HL-60 (cell line): ENCODE results near the gene PLAU.
A peak's percentile ranks its signal among the peaks of the same experiment; 100 is the strongest.

Source experiments
- DNase-seq, 2 experiments: peaks; one replicate each; pipeline ENCODE4 v3.0.0-alpha.2; 2010 to 2020; ENCODE audit warnings: low read depth in 1 of 2, low spot score in 1 of 2
- H3K27ac ChIP-seq: fragments of 250-450 bp; sonication (Bioruptor Pico); replicated peaks from 2 replicates; pipeline ENCODE4 v1.5.1; 2020; ENCODE audit warnings: mild to moderate bottlenecking, moderate library complexity
- H3K27me3 ChIP-seq: fragments of 250-450 bp; sonication (Bioruptor Pico); 2 replicates; pipeline ENCODE4 v1.5.1; 2021; ENCODE audit warnings: mild to moderate bottlenecking, moderate library complexity; ENCODE audit not compliant: insufficient read depth, poor library complexity, severe bottlenecking
- H3K4me3 ChIP-seq: replicated peaks from 2 replicates; pipeline ENCODE4 v1.5.1; 2011; ENCODE audit warnings: mild to moderate bottlenecking, control low read depth, low read length; ENCODE audit not compliant: insufficient read depth
- GABPA ChIP-seq: IDR thresholded peaks from 2 replicates; pipeline ENCODE4 v1.6.1; 2012; ENCODE audit warnings: low read depth
- POLR2AphosphoS5 ChIP-seq: IDR thresholded peaks from 2 replicates; pipeline ENCODE4 v1.6.1; 2012; ENCODE audit warnings: low read depth
- REST ChIP-seq: IDR thresholded peaks from 2 replicates; pipeline ENCODE4 v1.6.1; 2012; ENCODE audit warnings: low read depth; ENCODE audit not compliant: insufficient replicate concordance
- SPI1 ChIP-seq: IDR thresholded peaks from 2 replicates; pipeline ENCODE4 v1.6.1; 2012; ENCODE audit warnings: low read depth, mild to moderate bottlenecking, borderline replicate concordance
- TF ChIP-seq, protein P1 (sequence below): IDR thresholded peaks from one replicate; pipeline ENCODE4 v1.5.1; 2011; ENCODE audit warnings: low read length, control low read depth, inconsistent platforms; ENCODE audit not compliant: insufficient read depth

PLAU gene

DNA sequence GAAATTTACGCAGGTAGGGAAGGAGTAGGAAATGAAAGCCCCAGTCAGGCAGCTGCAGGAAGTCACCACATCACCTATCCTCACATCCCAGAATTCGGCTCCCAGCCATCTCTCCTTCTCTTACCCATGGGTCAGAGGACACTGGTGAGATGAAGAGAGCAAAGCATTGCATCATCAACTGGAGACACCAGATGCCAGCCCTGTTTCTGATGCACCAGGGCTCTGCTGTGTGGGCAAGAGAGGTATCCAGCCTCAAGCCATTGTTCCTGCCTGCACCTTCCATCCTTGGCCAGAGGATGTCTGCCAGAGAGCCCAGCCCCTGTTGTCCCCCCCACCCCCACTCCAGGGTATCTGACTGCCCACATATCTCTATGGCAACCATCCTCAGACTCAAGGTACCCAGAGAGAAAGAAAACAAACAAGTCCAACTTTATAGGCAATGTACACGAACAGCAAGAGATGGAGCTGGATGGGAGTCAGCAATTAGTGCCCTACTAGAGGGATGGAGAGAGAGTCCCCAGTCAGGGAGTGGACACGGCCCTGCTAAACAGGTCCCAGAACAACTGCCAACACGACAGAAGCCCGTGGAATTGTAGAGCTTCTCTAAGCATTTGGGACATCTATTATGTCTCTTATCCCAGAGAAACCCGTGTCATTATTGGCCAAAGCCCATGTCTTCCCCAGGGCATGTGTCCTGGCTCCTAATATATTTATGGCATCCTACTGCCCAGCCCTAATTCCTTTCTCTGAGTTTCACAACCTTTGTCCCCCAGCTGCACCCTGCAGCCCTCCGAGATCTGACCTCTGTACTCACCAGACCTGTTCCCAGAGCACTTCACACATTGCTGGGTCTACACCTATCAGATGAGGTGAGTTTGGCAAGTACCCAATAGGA is 39.4 kb upstream of the PLAU start:
- Histone ChIP-seq H3K27ac (no peak overlapping the region), H3K4me3 (no peak overlapping the region)
- TF ChIP-seq SPI1 (no peak), POLR2AphosphoS5 (no peak), GABPA (no peak), REST (no peak)
- TF ChIP-seq, protein P1, sequence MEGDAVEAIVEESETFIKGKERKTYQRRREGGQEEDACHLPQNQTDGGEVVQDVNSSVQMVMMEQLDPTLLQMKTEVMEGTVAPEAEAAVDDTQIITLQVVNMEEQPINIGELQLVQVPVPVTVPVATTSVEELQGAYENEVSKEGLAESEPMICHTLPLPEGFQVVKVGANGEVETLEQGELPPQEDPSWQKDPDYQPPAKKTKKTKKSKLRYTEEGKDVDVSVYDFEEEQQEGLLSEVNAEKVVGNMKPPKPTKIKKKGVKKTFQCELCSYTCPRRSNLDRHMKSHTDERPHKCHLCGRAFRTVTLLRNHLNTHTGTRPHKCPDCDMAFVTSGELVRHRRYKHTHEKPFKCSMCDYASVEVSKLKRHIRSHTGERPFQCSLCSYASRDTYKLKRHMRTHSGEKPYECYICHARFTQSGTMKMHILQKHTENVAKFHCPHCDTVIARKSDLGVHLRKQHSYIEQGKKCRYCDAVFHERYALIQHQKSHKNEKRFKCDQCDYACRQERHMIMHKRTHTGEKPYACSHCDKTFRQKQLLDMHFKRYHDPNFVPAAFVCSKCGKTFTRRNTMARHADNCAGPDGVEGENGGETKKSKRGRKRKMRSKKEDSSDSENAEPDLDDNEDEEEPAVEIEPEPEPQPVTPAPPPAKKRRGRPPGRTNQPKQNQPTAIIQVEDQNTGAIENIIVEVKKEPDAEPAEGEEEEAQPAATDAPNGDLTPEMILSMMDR: no peak

DNA sequence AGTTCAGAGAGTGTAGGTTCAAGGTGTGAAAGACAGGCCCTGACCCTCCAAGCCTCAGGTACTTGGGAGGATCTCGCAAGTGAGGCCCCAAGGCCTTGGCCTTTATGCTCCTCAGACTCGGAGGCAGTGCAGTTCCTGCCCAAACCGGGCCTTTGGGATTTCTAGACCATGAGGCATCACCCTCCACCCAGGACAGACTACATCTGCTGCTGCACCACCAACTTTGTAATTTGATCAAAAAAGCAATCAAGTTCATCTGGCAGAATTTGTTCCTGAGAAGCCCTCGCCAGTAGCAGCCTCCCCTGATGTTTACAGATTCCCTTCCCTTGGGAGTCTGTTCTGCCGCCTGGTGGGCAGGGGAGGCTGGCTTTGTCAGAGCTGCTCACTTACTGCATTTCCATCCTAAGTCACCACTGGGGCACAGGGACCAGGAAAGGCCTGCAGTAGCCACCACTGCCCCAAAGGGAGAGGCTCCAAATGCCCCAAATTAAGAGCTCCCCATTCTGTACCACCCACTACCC is 38.7 kb upstream of the PLAU start:
- no peak for DNase-seq
- H3K27ac ChIP-seq: no peak overlapping the region
- H3K4me3 ChIP-seq: no peak overlapping the region
- H3K27me3 ChIP-seq: no peaks in the 10 kb centered on the region
- TF ChIP-seq REST: no peak
- TF ChIP-seq SPI1: no peak
- no peak for TF ChIP-seq POLR2AphosphoS5
- TF ChIP-seq, protein P1: no peak
- TF ChIP-seq GABPA: no peak

More for the DNA sequence above, 39.4 kb upstream of the PLAU start:
- no peak for DNase-seq
- no peaks in the 10 kb centered on the region for H3K27me3 ChIP-seq

- Histone ChIP-seq H3K27ac (no peak overlapping the region), H3K4me3 (peak overlapping the region; percentile 84), H3K27me3 (no peaks in the 10 kb centered on the region)
- no peak for TF ChIP-seq SPI1
- no peak for TF ChIP-seq GABPA
- no peak for TF ChIP-seq POLR2AphosphoS5
- no peak for TF ChIP-seq REST
- TF ChIP-seq, protein P1: no peak
- no peak for DNase-seq
Measured at GRCh38 chr10:73873142-73873837, 37.6 kb upstream of the PLAU start.
